Progenitor cell of endocrine pancreas (in vitro differentiated cells): ENCODE results near the gene NRXN2. TPM values are rescaled to one million over a fixed set of nuclear protein-coding genes. Genes with fewer than 3 reads are reported as not detected.

Experiments used
- DNase-seq: peaks from one replicate; pipeline ENCODE4 v3.0.0; 2021; ENCODE audit warnings: low spot score; ENCODE audit not compliant: unreplicated experiment
- H3K27ac Mint-ChIP-seq: 2 replicates; pipeline ENCODE4 v1.8.0; 2021; ENCODE audit warnings: mild to moderate bottlenecking, moderate library complexity, mixed read lengths
- H3K27me3 Mint-ChIP-seq: 2 replicates; pipeline ENCODE4 v1.8.0; 2021; ENCODE audit warnings: mixed read lengths
- H3K36me3 Mint-ChIP-seq: 2 replicates; pipeline ENCODE4 v1.8.0; 2022; ENCODE audit warnings: mixed read lengths; ENCODE audit not compliant: insufficient read depth
- H3K4me1 Mint-ChIP-seq: 2 replicates; pipeline ENCODE4 v1.8.0; 2021; ENCODE audit warnings: low read depth, mixed read lengths
- H3K4me3 Mint-ChIP-seq: 2 replicates; pipeline ENCODE4 v1.8.0; 2021; ENCODE audit warnings: low read depth, mild to moderate bottlenecking, moderate library complexity, mixed read lengths
- H3K9me3 Mint-ChIP-seq: 2 replicates; pipeline ENCODE4 v1.8.0; 2021; ENCODE audit warnings: low read depth, mixed read lengths
- total RNA-seq: library from RNA; stranded (reverse); gene quantifications from 2 replicates; pipeline ENCODE4 v1.2.1, GENCODE V29; 2021
- TF ChIP-seq, protein P1 (sequence below): fragments of 200-600 bp; sonication (generic); IDR thresholded peaks from one replicate; pipeline ENCODE4 v1.5.0; 2021; ENCODE audit warnings: antibody characterized with exemption, mild to moderate bottlenecking; ENCODE audit not compliant: unreplicated experiment

NRXN2 gene
- total RNA-seq, 1 donor from 2014 or later: 0.17 TPM

GRCh38 chr11:64713781-64714363 is 9.1 kb downstream of the NRXN2 start:
- no peak overlapping the region for H3K27ac Mint-ChIP-seq
- no peak overlapping the region for H3K4me3 Mint-ChIP-seq
- DNase-seq: no peak
- TF ChIP-seq, protein P1, sequence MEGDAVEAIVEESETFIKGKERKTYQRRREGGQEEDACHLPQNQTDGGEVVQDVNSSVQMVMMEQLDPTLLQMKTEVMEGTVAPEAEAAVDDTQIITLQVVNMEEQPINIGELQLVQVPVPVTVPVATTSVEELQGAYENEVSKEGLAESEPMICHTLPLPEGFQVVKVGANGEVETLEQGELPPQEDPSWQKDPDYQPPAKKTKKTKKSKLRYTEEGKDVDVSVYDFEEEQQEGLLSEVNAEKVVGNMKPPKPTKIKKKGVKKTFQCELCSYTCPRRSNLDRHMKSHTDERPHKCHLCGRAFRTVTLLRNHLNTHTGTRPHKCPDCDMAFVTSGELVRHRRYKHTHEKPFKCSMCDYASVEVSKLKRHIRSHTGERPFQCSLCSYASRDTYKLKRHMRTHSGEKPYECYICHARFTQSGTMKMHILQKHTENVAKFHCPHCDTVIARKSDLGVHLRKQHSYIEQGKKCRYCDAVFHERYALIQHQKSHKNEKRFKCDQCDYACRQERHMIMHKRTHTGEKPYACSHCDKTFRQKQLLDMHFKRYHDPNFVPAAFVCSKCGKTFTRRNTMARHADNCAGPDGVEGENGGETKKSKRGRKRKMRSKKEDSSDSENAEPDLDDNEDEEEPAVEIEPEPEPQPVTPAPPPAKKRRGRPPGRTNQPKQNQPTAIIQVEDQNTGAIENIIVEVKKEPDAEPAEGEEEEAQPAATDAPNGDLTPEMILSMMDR: no peak
- H3K36me3 Mint-ChIP-seq: no peaks in the 10 kb centered on the region
- H3K4me1 Mint-ChIP-seq: peaks cover 9% of the 10 kb centered on the region
- no peaks in the 10 kb centered on the region for H3K9me3 Mint-ChIP-seq
- peaks cover 84% of the 10 kb centered on the region for H3K27me3 Mint-ChIP-seq

GRCh38 chr11:64713016-64713707 is 9.8 kb downstream of the NRXN2 start:
- TF ChIP-seq, protein P1: no peak
- Mint-ChIP-seq H3K36me3 (no peaks in the 10 kb centered on the region), H3K27ac (no peak overlapping the region), H3K27me3 (peaks cover 82% of the 10 kb centered on the region), H3K4me3 (no peak overlapping the region), H3K9me3 (no peaks in the 10 kb centered on the region), H3K4me1 (peaks cover 9% of the 10 kb centered on the region)
- DNase-seq: peak; percentile 48

GRCh38 chr11:64712430-64713015 is 10.5 kb downstream of the NRXN2 start:
- no peaks in the 10 kb centered on the region for H3K36me3 Mint-ChIP-seq
- TF ChIP-seq, protein P1: no peak
- peaks cover 9% of the 10 kb centered on the region for H3K4me1 Mint-ChIP-seq
- DNase-seq: no peak
- peaks cover 78% of the 10 kb centered on the region for H3K27me3 Mint-ChIP-seq
- no peak overlapping the region for H3K4me3 Mint-ChIP-seq
- H3K27ac Mint-ChIP-seq: no peak overlapping the region
- H3K9me3 Mint-ChIP-seq: no peaks in the 10 kb centered on the region

DNA sequence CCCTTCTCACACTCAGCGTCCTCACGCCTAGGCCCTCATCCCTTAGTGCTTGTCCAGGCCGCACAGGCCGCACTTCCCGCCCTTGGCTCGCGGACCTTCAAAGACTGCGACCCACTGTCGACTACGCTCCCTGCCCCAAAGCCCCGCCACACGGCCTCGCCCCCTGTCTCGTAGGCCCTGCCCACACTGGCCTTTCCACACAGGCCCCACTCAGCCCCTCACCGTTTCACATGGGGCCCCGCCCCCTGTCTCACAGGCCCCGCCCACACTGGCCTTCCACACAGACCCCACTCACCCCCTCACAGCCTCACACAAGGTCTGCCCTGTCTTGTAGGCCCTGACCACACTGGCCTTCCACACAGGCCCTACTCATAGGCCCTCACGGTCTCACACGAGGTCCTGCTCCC is 11.0 kb downstream of the NRXN2 start:
- TF ChIP-seq, protein P1: no peak
- DNase-seq: no peak
- H3K4me1 Mint-ChIP-seq: peaks cover 9% of the 10 kb centered on the region
- no peak overlapping the region for H3K4me3 Mint-ChIP-seq
- H3K36me3 Mint-ChIP-seq: no peaks in the 10 kb centered on the region
- H3K27me3 Mint-ChIP-seq: peaks cover 75% of the 10 kb centered on the region
- peak overlapping the region; percentile 42 for H3K27ac Mint-ChIP-seq
- no peaks in the 10 kb centered on the region for H3K9me3 Mint-ChIP-seq

- TF ChIP-seq, protein P1: no peak
- no peak for DNase-seq
- no peak overlapping the region for H3K27ac Mint-ChIP-seq
- H3K36me3 Mint-ChIP-seq: no peaks in the 10 kb centered on the region
- no peaks in the 10 kb centered on the region for H3K9me3 Mint-ChIP-seq
- peaks cover 73% of the 10 kb centered on the region for H3K27me3 Mint-ChIP-seq
- no peak overlapping the region for H3K4me3 Mint-ChIP-seq
- peaks cover 9% of the 10 kb centered on the region for H3K4me1 Mint-ChIP-seq
These were observed 11.7 kb downstream of the NRXN2 start for GRCh38 chr11:64711138-64711955.
